ENCODE results near the gene RSF1.

The RSF1 gene

DNA sequence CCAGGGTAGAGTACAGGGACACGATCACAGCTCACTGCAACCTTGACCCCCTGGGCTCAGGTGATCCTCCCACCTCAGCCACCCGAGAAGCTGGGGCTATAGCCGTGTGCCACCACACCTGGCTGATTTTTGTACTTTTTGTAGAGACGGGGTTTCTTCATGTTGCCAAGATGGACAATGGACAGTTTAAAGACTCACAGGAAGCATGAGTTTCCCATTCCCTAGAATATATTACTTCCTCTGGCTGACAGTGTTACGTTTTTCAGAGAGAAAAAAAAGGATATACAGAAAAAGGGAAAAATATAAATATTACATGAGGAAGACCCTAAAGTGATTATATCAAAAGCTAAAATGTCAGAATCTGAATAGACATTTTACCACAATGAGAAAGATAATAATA, 72.3 kb downstream of the RSF1 start:
- no peak for DNase-seq (ENCODE audit: low read depth in 2 of 2)

DNA sequence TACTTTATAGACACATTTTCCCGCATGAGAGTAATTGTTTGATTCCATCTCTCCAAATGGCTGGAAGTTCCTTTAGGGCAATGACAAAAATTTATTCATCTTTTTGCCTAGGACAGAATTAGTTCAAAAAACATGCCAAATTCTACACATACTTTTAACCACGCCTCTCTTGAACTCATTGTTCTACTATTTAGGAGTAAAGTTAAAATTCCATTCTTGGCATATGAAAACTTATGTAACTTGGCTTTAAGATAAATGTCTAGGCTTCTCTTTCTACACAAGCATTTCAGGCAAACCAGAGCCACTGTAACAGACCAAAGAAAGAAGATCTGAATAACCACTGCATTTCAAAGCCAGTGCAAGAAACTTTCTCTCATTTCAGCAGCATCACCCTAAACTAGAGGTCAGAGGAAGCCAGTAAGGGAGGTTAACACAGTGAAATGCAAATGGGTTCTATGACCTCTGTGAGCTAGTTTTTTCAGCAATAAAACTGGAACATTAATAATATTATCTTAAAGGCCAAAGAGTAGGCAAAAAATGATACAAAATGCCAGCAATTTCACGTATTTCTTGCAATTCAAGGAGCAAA, 73.0 kb downstream of the RSF1 start:
- DNase-seq (ENCODE audit: low read depth in 2 of 2), result no peak

DNA sequence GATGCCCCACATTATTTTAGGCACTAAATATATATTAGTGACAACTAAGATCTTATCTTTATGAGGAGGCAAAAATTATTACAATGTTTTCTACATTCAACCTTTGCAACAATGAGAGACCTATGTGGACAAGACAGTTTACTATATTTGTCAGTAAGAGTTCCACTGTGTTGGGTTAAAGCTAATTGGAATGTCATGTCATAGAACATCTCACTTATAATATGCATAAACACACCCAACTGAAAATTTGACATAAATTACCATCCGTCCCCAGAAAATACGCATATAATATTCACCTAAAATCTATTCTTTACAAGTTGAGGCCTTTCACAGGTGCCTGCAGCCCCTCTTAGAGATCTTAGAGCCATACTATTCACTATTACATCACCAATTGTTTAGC, 84.0 kb downstream of the RSF1 start:
- DNase-seq (ENCODE audit: low read depth in 2 of 2), result no peak

DNA sequence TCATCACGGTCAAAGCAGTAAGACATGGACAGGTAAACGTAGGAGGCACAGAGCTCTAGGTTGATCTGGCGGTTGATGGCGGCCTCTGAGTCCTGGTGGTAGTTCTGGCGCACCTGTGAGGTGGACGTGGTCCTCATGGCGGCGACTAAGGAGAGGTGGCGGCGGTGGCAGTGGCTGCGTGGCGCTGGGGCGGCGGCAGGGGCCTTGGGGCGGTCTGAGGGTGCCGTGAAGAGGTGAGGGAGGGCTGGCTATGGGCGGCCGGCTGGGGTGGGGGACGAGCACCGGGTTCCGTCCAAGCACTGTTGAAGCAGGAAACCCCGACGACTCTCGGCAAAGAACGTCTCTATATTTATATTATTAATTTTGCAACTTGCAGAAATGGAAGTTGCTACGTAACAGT, 85.6 kb downstream of the RSF1 start:
- DNase-seq (ENCODE audit: low read depth in 2 of 2), result no peak

DNA sequence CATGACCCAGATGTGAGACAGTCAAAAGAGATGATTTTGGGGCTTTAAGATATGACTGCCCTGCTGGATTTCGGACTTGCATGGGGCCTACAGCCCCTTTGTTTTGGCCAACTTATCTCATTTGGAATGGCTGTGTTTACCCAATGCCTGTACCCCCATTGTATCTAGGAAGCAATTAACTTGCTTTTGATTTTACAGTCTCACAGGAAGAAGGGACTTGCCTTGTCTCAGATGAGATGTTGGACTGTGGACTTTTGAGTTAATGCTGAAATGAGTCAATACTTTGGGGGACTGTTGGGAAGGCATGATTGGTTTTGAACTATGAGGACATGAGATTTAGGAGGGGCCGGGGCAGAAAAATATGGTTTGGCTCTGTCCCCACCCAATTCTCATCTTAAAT, 88.4 kb downstream of the RSF1 start:
- DNase-seq (ENCODE audit: low read depth in 2 of 2), result no peak

DNA sequence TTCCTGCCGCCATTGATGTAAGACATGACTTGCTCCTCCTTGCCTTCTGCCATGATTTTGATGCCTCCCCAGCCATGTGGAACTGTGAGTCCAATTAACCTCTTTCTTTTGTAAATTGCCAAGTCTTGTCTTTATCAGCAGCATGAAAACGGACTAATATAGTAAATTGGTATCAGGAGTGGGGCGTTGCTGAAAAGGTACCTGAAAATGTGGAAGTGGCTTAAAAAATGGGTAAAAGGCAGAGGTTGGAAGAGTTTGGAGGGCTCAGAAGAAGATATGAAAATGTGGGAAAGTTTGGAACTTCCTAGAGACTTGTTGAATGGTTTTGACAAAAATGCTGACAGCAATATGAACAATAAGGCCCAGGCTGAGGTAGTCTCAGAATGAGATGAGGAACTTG, 89.7 kb downstream of the RSF1 start:
- DNase-seq (ENCODE audit: low read depth in 2 of 2), result no peak

DNA sequence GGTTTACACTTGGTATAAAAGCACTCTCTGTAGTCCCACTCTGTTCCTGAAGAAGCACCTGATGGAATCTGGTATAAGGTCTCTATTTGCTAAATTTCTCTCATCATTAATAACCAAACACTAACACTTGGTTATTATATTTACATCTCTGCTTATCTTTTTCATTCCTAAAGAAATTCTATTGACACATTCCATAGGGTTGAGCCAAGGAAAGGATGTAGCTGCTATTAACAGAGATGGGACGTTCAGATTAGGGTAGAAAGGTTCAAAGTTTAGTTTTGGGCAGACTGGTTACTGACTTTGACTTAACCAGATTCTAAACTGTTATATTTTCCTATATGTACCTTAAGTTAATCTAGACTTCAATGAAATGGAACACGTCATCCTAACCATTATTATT, 91.5 kb downstream of the RSF1 start:
- DNase-seq (ENCODE audit: low read depth in 2 of 2), result no peak

DNA sequence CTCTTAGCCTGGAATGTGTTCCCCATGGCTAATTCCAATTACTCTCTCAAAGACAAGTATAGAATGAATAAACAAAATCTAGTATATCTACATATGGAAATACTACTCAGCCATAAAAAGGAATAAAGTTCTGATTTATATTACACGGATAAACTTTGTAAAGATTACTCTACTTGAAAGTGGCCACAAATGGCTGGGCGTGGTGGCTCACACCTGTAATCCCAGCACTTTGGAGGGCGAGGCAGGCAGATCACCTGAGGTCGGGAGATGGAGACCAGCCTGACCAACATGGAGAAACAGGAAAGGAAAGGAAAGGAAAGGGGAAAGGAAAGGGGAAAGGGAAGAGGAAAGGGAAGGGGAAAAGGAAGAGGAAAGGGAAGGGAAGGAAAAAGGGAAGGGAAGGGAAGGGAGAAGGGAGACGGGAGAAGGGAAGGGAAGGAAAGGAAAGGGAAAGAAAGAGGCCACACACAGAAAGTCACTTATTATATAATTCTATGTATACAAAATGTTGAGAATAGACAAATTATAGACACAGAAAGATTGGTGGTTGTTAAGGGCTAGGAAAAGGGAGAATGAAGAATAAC, 92.2 kb downstream of the RSF1 start:
- no peak for DNase-seq (ENCODE audit: low read depth in 2 of 2)

DNA sequence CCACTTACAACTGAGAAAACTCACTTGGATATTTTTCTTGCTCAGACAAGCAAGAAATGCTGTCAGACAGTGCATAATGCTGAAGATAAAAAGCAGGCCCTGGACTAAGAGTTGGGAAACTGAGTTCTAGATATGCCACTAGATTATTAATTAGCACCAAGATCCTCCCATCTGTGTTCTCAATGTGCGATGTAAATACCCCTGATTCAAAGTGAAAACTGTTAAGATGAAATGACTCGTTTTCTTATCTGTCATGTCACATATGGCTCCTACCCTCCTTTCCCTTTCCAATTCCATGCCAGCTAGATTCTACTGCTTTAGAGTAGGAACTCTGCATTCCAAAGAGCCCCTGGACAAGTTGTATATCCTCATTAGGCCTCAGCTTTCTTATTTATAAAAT, 94.0 kb downstream of the RSF1 start:
- DNase-seq (ENCODE audit: low read depth in 2 of 2), result no peak

DNA sequence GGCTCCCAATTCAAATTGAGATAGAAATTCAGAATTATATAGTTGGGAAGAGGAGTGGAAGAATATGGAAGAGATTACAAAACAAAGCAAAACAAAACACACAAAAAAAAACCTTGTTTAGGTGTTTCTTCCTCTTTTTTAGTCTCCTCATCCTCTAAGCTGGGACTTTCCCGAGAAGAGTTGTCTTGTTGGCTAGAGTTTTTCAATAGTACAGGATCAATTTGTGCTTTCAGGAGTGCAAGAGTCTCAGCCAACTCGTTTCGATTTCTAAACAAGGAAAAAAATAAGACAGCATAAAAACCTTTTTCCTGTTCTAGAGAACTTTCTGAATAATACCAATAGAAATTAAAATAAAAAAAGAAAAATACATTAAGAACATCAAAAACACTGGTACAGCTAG, 95.1 kb downstream of the RSF1 start:
- no peak for DNase-seq (ENCODE audit: low read depth in 2 of 2)

DNA sequence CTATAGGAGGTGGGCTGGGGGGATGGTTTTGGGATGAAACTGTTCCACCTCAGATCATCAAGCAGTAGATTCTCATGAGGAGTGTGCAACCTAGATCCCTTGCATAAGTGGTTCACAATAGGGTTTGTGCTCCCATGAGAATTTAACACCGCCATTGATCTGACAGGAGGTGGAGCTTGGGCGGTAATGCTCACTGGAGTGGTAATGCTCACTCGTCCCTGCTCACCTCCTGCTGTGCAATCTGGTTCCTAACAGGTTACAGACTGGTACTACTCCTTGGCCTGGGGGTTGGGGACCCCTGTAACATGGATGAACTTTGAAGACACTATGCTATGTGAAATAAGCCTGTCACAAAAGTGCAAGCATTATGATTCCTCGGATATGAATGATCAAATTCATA, 95.9 kb downstream of the RSF1 start:
- DNase-seq (ENCODE audit: low read depth in 2 of 2), result no peak

DNA sequence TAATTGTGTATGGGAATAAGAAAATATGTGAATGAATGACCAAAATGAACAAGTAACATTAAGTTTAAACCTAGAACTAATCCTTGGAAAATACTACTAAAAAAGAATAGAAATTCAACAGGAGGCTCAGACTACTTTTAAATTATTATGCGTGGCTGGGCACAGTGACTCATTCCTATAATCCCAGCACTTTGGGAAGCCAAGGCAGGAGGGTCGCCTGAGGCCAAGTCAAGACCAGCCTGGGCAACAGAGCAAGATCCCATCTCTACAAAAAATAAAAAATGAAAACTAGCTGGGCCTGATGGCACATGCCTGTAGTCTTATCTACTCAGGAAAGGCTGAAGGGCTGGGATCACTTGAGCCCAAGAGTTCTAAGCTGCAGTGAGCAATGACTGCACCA, 97.5 kb downstream of the RSF1 start:
- no peak for DNase-seq (ENCODE audit: low read depth in 2 of 2)

DNA sequence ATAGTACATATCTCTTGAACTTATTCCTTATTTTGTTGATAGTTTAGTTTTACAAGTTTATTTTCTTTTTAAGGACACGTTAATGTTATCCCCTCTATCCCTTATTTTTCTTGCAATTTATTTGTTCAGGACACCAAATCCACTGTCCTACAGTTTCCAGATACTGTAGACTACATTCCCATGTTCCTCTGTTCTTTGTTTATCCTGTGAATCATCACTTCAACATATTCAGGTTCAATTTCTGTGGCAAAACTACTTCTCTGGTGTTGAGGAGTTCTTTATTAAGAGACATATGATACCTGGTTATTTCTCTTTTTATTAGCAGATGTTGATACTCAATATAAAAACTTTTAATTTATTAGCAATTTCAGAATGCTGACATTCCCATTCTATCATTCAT, 110.2 kb downstream of the RSF1 start:
- DNase-seq (ENCODE audit: low read depth in 2 of 2), result no peak

DNA sequence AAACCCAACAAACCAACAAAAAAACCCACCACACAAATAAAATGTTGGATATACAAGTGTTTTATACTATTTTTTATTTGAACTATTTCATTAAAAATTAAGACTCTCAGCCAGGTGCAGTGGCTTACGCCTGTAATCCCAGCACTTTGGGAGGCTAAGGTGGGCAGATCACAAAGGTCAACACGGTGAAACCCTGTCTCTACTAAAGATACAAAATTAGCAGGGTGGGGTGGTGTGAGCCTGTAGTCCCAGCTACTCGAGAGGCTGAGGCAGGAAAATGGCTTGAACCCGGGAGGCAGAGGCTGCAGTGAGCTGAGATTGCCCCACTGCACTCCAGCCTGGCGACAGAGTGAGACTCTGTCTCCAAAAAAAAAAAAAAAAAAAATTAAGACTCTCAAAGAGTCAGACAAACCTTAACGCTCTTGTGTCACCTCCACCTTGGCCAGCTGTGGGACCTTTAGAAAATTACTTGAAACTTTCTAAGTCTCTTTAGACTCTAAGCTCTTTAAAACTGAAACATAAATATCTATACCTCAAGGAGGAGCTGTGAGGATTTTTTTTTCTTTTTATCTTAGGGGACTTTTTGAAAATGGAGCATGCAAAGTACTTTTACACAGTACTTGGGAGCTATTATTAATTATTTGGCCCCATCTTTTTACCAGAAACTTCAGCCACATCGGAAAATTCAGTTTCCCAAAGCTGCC, 114.5 kb downstream of the RSF1 start:
- no peak for DNase-seq (ENCODE audit: low read depth in 2 of 2)

DNA sequence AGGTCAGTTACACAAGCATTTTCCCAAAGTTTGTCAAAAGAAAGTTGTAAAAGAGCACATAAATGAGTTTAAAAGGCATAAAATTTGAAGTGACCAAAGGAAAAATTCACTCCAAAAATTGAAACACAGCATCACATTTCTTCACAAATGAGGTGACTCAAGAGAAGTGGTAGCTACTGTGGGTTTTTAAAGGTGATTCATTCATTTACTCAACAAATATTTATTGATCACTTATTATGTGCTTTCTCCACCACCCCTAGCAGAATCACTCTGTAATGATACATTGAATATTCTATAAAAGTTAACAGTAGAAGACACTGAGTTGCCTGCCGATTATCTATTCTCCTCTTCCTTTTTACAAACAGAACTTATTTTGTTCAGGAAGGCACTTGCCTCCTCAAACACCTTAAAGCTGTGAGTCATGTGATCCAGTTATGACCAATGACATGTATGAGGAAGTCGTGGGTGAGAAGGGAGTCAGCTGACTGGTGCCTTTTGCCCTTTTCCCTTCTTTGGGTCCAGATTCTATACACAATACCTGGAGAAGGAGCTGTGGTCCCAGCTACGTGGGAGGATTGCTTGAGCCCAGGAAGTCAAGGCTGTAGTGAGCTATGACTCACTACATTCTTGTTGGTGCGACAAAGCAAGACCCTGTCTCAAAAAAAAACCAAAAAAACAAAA, 115.2 kb downstream of the RSF1 start:
- peak; percentile 7 to 10 for DNase-seq (ENCODE audit: low read depth in 2 of 2)

DNA sequence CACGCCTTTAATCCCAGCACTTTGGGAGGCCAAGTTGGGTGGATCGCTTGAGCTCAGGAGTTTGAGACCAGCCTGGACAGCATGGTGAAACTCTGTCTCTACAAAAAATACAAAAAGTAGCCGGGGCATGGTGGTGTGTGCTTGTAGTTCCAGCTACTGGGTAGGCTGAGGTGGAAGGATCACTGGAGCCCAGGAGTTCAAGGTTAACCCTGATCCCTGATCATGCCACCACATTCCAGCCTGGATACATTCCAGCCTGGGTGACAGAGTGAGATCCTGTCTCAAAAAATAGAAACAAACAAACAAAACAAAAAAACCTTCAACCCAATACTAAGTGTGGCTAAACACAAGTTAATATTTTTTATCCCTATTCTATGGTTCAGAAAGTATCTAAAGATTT, 116.5 kb downstream of the RSF1 start:
- no peak for DNase-seq (ENCODE audit: low read depth in 2 of 2)

DNA sequence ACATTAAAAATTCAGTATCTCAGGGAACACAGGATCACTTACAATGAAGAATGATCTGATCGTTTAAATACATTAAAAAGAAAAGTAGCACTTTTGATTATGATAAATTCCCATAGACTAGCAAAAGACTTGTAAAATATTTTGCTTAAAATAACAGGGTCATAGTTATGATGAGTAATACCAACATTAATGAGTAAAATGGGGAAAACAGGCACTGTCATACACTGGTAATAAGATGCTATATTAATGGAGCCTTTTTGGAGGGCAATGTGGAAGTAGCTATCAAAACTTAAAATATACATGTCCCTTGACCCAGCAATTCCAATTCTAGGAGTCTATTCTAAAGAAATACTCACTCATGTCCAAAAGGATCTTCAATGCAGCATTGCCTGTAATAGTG, 121.1 kb downstream of the RSF1 start:
- DNase-seq (ENCODE audit: low read depth in 2 of 2), result no peak

DNA sequence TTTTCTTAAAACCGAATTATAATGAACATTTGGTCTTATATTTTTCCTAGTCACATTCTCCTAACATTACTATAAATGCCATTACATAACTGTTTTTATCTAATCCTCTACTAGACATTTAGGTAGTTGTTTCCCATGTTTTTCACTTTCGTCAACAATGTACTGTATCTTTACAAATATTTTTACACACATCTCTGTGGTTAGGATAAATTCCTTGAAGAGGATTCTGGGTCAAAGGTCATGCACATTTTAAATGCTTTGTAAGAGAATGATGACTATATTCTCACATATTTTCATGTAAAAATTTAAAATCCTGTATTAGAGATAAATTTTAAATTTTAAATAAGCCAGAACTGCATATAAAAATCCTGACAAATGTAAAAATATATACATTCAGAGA, 121.6 kb downstream of the RSF1 start:
- no peak for DNase-seq (ENCODE audit: low read depth in 2 of 2)

DNA sequence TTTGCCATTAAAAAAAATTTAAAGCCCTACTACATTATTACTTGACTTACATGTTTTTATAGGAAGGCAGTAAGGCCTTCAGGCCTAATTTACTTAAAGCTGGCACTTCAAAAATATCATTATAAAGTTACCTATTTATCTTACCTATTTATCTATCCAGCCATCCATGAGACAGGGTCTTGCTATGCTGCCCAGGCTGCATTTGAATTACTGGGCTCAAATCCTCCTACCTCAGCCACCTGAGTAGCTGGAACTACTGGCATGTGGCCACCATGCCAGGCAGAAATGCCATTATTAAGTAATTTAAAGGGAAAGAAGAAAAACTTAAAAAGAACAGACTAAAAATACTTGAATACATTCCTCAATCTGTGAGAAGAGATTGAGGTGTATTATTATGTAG, 122.7 kb downstream of the RSF1 start:
- no peak for DNase-seq (ENCODE audit: low read depth in 2 of 2)

DNA sequence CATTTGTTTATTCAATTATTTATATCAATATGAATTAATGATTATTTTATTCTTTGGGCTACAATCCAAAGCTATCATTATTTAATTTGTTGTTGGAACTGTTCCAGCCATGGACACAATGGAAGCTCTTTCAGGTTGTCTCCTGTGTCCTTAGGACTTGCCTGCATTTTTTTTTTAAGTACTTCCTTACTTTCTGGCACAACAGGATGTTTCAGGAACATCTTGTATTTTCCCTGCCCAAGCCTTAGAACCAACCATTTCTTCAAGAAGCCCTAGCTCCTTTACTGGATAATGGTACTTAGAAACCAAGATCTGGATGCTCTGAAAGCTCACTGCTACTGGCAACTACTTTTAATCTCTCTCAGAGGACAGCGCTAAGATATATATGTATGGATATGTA, 125.1 kb downstream of the RSF1 start:
- DNase-seq (ENCODE audit: low read depth in 2 of 2), result no peak

DNA sequence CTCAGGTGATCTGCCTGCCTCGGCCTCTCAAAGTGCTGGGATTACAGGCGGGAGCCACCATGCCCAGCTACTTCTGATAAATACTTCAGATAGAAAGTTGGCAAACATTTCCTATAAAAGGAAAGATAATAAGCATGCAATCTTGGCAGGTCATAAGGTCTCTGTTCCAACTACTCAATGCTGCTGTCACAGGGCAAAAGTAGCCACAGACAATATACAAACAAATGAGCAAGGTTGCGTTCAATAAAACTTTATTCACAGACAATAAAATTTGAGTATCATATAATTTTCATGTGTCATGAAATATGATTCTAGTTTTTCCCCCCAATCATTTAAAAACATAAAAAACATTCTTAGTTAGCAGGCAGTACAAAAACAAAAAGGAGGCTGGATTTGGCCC, 129.9 kb downstream of the RSF1 start:
- no peak for DNase-seq (ENCODE audit: low read depth in 2 of 2)

DNA sequence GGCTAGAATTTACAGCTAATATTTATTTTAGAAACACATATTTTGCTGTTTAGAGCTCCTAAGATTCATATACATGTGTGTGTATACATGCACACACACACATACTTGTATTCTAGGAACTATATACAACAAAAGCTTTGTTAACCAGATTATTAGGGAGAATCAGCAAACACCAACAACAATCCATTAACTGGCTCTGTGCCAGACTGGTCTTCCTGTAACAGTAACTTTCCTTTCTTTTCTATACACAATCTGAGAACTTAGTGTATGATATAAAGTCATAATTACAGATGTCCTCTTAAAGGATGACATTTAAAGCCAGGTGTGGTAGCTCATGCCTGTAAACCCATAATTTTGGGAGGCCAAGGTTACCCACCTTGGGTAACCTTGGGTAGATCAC, 133.4 kb downstream of the RSF1 start:
- no peak for DNase-seq (ENCODE audit: low read depth in 2 of 2)

DNA sequence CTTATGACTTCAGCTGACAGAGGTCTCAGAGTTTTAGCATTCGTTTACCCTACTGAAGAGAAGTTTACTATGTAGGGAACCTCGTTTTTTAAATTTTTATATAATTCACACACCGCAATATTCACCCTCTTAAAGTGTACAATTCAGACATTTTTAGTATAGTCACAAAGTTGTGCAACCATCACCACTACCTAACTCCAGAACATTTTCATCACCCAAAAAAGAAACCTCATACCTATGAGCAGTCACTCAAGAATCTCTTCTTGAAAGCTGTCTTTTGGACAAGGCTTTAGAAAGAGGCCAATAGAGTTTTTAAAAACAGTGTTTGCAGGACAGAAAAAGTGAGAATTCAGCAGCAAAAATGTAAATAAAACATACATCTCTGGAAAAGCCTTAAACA, 143.4 kb downstream of the RSF1 start:
- DNase-seq (ENCODE audit: low read depth in 2 of 2), result no peak
